Neural crest cell (in vitro differentiated cells): Measurements from ENCODE around the gene FAM151B. TPM values are rescaled to one million over a fixed set of nuclear protein-coding genes. Genes with fewer than 3 reads are reported as not detected.

Experiments
- DNase-seq: peaks from one replicate; pipeline ENCODE4 v3.0.0; 2021; ENCODE audit warnings: low read depth, mixed read lengths, low spot score
- H3K27ac Mint-ChIP-seq: one replicate; pipeline ENCODE4 v1.8.0; 2021; ENCODE audit warnings: mild to moderate bottlenecking, mixed read lengths; ENCODE audit not compliant: unreplicated experiment
- H3K27me3 Mint-ChIP-seq: 2 replicates; pipeline ENCODE4 v1.8.0; 2021; ENCODE audit warnings: low read depth, mild to moderate bottlenecking, mixed read lengths
- H3K36me3 Mint-ChIP-seq: 2 replicates; pipeline ENCODE4 v1.8.0; 2021; ENCODE audit warnings: low read depth, mild to moderate bottlenecking, mixed read lengths
- H3K4me1 Mint-ChIP-seq: 2 replicates; pipeline ENCODE4 v1.8.0; 2021; ENCODE audit warnings: mixed read lengths
- H3K4me3 Mint-ChIP-seq: one replicate; pipeline ENCODE4 v1.8.0; 2021; ENCODE audit warnings: mild to moderate bottlenecking, mixed read lengths
- H3K9me3 Mint-ChIP-seq: 2 replicates; pipeline ENCODE4 v1.8.0; 2021; ENCODE audit warnings: mixed read lengths
- CTCF ChIP-seq: fragments of 200-600 bp; sonication (generic); conservative IDR thresholded peaks from 2 replicates; pipeline ENCODE4 v1.5.0; 2021; ENCODE audit warnings: antibody characterized with exemption, mild to moderate bottlenecking
- total RNA-seq: library from RNA; stranded (reverse); gene quantifications from 2 replicates; pipeline ENCODE4 v1.2.1, GENCODE V29; 2021

Gene FAM151B
- total RNA-seq, 1 donor from 2014 or later, result 2.0 TPM

DNA sequence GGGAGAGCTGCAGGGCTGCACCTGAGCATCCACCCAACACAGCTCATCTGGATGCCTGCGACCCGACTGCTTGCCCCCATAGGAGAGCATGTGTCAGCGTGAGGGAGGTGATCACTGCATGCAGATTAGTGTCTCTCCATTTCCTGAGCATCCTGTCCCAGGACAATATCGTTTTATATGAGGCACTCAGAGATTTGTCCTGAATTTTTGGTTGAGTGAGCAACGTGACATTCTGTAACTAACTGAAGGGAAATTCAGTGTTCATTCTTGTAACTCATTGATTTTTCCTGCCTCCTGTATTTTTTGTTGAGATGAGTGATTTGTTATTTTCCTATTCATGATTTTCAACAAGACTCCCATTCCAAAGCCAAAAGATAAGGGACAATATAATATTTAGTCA is 102.9 kb downstream of the FAM151B start:
- Mint-ChIP-seq H3K4me1 (no peaks in the 10 kb centered on the region), H3K36me3 (no peaks in the 10 kb centered on the region), H3K27ac (no peak overlapping the region), H3K27me3 (no peaks in the 10 kb centered on the region), H3K9me3 (no peaks in the 10 kb centered on the region), H3K4me3 (no peak overlapping the region)
- TF ChIP-seq CTCF, result no peak
- DNase-seq, result no peak

DNA sequence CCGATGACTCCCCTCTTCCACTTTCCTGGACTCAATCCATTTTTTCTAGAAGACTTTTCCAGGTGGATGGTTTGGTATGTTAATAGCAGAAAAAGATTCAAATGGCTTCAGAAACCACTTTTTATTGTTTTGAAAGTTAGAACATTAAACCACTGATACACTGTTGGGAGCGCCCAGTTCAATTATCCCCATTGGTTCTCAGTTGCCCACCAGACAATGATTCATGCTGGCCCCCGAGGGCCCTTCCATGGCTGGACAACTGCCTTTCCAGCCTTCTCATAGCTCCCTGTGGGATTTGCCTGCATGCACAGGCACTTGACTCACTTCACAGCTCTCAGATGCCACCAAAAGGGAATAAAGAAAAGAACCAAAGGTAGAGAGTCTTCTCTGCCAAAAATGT is 103.5 kb downstream of the FAM151B start:
- no peak for DNase-seq
- H3K27ac Mint-ChIP-seq, result no peak overlapping the region
- no peak for TF ChIP-seq CTCF
- H3K4me3 Mint-ChIP-seq, result no peak overlapping the region
- H3K9me3 Mint-ChIP-seq, result no peaks in the 10 kb centered on the region
- H3K36me3 Mint-ChIP-seq, result no peaks in the 10 kb centered on the region
- no peaks in the 10 kb centered on the region for H3K27me3 Mint-ChIP-seq
- H3K4me1 Mint-ChIP-seq, result peaks cover 4% of the 10 kb centered on the region

DNA sequence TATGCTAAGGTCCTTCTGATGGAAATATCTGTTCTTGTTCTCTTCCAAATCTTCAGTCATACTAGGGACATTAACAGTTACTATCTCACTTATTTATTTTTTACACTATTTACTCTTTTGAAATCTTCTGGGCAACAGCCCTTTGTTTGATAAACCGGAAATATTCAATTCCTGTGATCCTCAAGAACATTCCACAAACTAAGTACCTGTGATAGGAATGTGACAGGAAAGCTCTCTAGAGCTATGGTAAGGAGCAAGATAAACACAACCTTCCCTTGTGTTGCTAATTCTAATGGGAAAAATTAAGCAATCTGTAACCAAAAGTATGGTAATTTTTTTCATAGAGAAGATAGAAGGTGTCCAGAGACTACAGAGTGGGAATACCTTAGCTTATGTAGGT is 104.2 kb downstream of the FAM151B start:
- H3K9me3 Mint-ChIP-seq, result no peaks in the 10 kb centered on the region
- H3K27me3 Mint-ChIP-seq, result no peaks in the 10 kb centered on the region
- DNase-seq, result no peak
- no peaks in the 10 kb centered on the region for H3K36me3 Mint-ChIP-seq
- H3K4me3 Mint-ChIP-seq, result no peak overlapping the region
- H3K4me1 Mint-ChIP-seq, result peaks cover 4% of the 10 kb centered on the region
- no peak overlapping the region for H3K27ac Mint-ChIP-seq
- no peak for TF ChIP-seq CTCF

Other genes with a start within 250 kb of the FAM151B start
- gene SERINC5, start 232.1 kb upstream of the FAM151B start, total RNA-seq, result 7.9 and 8.3 TPM in 2 replicates
- not detected in 2 replicates for gene SPZ1, start 168.1 kb upstream of the FAM151B start, total RNA-seq
- gene ZFYVE16, start 80.0 kb upstream of the FAM151B start, total RNA-seq, result 65.2 and 71.4 TPM in 2 replicates
- 0.05 TPM in 1 of 2 replicates, not detected in the other for gene ANKRD34B, start 82.2 kb downstream of the FAM151B start, total RNA-seq
- 17.9 and 18.6 TPM in 2 replicates for gene MSH3, start 166.6 kb downstream of the FAM151B start, total RNA-seq
- gene DHFR, start 166.9 kb downstream of the FAM151B start, total RNA-seq, result 112 TPM in 2 replicates